ENCODE data around the gene RETN.

GRCh38 chr19:7692417-7693088 lies 23.7 kb downstream of the RETN start:
- no peak for TF ChIP-seq CTCF (IDR thresholded peaks at IDR 0.05; ENCODE audit: low read depth, low read length, poor library complexity, severe bottlenecking)
- TF ChIP-seq EZH2phosphoT487 (IDR thresholded peaks at IDR 0.05; ENCODE audit: borderline replicate concordance, low read length) = no peak
